T-helper 2 cell treated with Interferon-gamma antibody and Interleukin-4, amounts not matched to agents 5 μg/mL and 100 μg/mL, for 36 hours (primary cell): ENCODE results near the gene ZNF829.
A peak's percentile ranks its signal among the peaks of the same experiment; 100 is the strongest.

ENCODE experiments used
- DNase-seq: peaks from one replicate; pipeline ENCODE4 v3.0.0; 2021; ENCODE audit warnings: low spot score
- H3K27ac Mint-ChIP-seq: one replicate; pipeline ENCODE4 v1.8.0; 2021; ENCODE audit warnings: mild to moderate bottlenecking, mixed read lengths
- H3K27me3 Mint-ChIP-seq: one replicate; pipeline ENCODE4 v1.8.0; 2021; ENCODE audit warnings: low read depth, mixed read lengths
- H3K36me3 Mint-ChIP-seq: one replicate; pipeline ENCODE4 v1.8.0; 2021; ENCODE audit warnings: low read depth, mixed read lengths
- H3K4me1 Mint-ChIP-seq: one replicate; pipeline ENCODE4 v1.8.0; 2021; ENCODE audit warnings: low read depth, mixed read lengths
- H3K4me3 Mint-ChIP-seq: one replicate; pipeline ENCODE4 v1.8.0; 2022; ENCODE audit warnings: mild to moderate bottlenecking, moderate library complexity, mixed read lengths
- H3K9me3 Mint-ChIP-seq: one replicate; pipeline ENCODE4 v1.8.0; 2021; ENCODE audit warnings: mixed read lengths

ZNF829 gene

GRCh38 chr19:36915992-36916830 is at the start of gene ZNF829, which contains the start of gene ZNF568:
TSS of gene ZNF829 (minus strand) at chr19:36916291. CDS start at chr19:36915167, 1,124 bp downstream.
TSS of gene ZNF568 (plus strand) at chr19:36916332. CDS start at chr19:36922771, 6,439 bp downstream.
- H3K27ac Mint-ChIP-seq: peak within 1 kb of the TSS; percentile 94
- peaks cover 64% of the 10 kb centered on the region for H3K36me3 Mint-ChIP-seq
- H3K27me3 Mint-ChIP-seq: no peaks in the 10 kb centered on the region
- peaks cover 24% of the 10 kb centered on the region for H3K4me1 Mint-ChIP-seq
- H3K4me3 Mint-ChIP-seq: peak within 1 kb of the TSS; percentile 89
- DNase-seq: peak; percentile 91
- peaks cover 45% of the 10 kb centered on the region for H3K9me3 Mint-ChIP-seq

- H3K4me3 Mint-ChIP-seq: no peak overlapping the region
- DNase-seq: no peak
- H3K27ac Mint-ChIP-seq: no peak overlapping the region
- H3K36me3 Mint-ChIP-seq: no peaks in the 10 kb centered on the region
- H3K4me1 Mint-ChIP-seq: no peaks in the 10 kb centered on the region
- H3K9me3 Mint-ChIP-seq: peaks cover 55% of the 10 kb centered on the region
- H3K27me3 Mint-ChIP-seq: no peaks in the 10 kb centered on the region
Observed at GRCh38 chr19:36963280-36963679, 47.2 kb upstream of the ZNF829 start.

DNA sequence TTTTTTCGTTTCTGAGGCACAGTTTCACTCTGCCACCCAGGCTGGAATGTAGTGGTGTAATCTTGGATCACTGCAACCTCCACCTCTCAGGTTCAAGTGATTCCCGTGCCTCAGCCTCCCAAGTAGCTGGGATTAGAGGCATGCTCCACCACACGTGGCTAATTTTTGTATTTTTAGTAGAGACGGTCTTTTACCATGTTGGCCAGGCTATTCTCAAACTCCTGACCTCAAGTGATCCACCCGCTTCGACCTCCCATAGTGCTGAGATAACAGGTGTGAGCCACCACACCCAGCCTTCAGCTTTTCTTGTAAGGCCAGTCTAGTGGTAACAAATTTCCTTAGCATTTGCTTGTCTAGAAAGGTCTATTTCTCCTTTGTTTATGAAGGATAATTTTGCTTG is 46.3 kb upstream of the ZNF829 start:
- H3K27me3 Mint-ChIP-seq: no peaks in the 10 kb centered on the region
- H3K36me3 Mint-ChIP-seq: no peaks in the 10 kb centered on the region
- no peak overlapping the region for H3K27ac Mint-ChIP-seq
- H3K9me3 Mint-ChIP-seq: peaks cover 60% of the 10 kb centered on the region
- H3K4me1 Mint-ChIP-seq: no peaks in the 10 kb centered on the region
- DNase-seq: no peak
- no peak overlapping the region for H3K4me3 Mint-ChIP-seq

DNA sequence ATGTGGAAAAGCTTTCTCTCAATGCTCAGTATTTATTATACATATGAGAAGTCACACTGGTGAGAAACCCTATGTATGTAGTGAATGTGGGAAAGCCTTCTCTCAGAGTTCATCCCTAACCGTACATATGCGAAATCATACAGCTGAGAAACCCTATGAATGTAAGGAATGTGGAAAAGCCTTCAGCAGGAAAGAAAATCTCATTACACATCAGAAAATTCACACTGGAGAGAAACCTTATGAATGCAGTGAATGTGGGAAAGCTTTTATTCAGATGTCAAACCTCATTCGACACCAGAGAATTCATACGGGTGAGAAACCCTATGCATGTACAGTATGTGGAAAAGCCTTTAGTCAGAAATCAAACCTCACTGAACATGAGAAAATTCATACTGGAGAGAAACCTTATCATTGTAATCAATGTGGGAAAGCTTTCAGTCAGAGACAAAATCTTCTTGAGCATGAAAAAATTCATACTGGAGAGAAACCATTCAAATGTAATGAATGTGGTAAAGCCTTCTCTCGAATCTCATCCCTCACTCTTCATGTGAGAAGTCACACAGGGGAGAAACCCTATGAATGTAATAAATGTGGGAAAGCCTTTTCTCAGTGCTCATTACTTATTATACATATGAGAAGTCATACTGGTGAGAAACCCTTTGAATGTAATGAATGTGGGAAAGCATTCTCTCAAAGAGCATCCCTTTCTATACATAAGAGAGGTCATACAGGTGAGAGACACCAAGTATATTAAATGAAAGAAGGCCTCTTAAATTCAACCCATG is 34.4 kb upstream of the ZNF829 start:
- Mint-ChIP-seq H3K9me3 (peaks cover 53% of the 10 kb centered on the region), H3K36me3 (peaks cover 34% of the 10 kb centered on the region), H3K4me1 (no peaks in the 10 kb centered on the region), H3K27ac (no peak overlapping the region), H3K27me3 (no peaks in the 10 kb centered on the region), H3K4me3 (no peak overlapping the region)
- DNase-seq: no peak

DNA sequence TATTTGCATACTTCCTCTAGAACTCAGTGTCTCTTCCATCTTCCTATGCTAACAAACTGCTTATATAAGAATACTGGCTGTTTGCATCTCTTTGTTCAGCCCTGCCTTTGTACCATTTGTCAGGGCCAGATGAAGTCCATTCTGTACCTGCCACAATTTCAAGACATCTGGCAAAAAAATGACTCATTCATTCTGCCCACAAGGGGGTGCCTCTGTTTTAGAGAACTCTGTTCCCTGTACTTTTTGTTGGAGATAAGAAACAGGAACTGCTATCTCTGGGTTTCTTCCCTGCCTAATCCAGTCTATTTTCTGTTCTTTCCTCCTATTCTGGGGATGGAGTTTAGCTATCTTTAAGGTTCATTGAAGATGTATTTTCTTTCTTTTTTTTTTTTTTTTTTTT is 23.1 kb upstream of the ZNF829 start:
- H3K9me3 Mint-ChIP-seq: peaks cover 70% of the 10 kb centered on the region
- no peak overlapping the region for H3K4me3 Mint-ChIP-seq
- no peak overlapping the region for H3K27ac Mint-ChIP-seq
- DNase-seq: no peak
- no peaks in the 10 kb centered on the region for H3K4me1 Mint-ChIP-seq
- peaks cover 48% of the 10 kb centered on the region for H3K36me3 Mint-ChIP-seq
- no peaks in the 10 kb centered on the region for H3K27me3 Mint-ChIP-seq

- H3K36me3 Mint-ChIP-seq: peaks cover 26% of the 10 kb centered on the region
Observed at GRCh38 chr19:36931684-36932083, 15.6 kb upstream of the ZNF829 start.

DNA sequence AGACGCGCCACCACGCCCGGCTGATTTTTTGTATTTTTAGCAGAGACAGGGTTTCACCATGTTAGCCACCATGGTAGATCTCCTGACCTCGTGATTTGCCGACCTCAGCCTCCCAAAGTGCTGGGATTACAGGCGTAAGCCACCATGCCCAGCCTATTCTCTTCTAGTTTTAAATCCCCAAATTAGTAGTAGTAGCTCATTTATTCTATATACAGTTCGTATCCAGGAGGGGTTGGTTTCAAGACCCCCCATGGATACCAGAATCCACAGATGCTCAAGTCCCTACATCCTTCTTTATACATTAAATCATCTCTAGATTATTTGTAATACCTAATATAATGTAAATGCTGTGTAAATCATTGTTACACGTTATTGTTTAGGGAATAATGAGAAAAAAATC is 2.0 kb upstream of the ZNF829 start:
- Mint-ChIP-seq H3K27ac (no peak overlapping the region), H3K4me3 (peak overlapping the region; percentile 16)

More at GRCh38 chr19:36931684-36932083, 15.6 kb upstream of the ZNF829 start:
- Mint-ChIP-seq H3K4me3 (no peak overlapping the region), H3K27me3 (no peaks in the 10 kb centered on the region), H3K4me1 (no peaks in the 10 kb centered on the region), H3K27ac (no peak overlapping the region), H3K9me3 (peaks cover 51% of the 10 kb centered on the region)
- no peak for DNase-seq

DNA sequence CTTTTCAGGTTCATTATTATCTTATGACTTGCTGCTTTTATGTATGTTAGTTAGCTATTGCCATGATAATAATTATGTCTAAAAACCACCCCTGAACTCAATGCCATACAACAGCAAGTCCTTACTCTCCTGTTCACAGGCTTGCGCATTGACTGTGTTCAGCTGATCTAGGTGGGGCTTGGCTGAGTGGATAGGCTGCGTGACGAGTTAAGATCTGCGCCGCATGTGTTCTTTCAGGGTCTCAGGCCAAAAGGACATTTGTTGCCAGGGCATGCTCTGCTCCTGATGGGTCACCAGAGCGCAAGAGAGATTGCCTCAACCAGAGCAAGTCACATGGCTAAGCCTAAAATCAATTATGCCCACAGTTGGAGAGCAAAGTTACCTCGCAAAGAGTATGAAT is 900 bp upstream of the ZNF829 start:
- Mint-ChIP-seq H3K36me3 (peaks cover 63% of the 10 kb centered on the region), H3K9me3 (peaks cover 44% of the 10 kb centered on the region), H3K27me3 (no peaks in the 10 kb centered on the region), H3K4me3 (peak overlapping the region; percentile 89), H3K4me1 (peaks cover 24% of the 10 kb centered on the region), H3K27ac (peak overlapping the region; percentile 94)
- no peak for DNase-seq

More for the DNA sequence above, 2.0 kb upstream of the ZNF829 start:
- Mint-ChIP-seq H3K36me3 (peaks cover 61% of the 10 kb centered on the region), H3K27me3 (no peaks in the 10 kb centered on the region), H3K9me3 (peaks cover 46% of the 10 kb centered on the region), H3K4me1 (peaks cover 24% of the 10 kb centered on the region)
- DNase-seq: no peak

GRCh38 chr19:36898422-36898821 is 17.7 kb downstream of the ZNF829 start:
- H3K27me3 Mint-ChIP-seq: no peaks in the 10 kb centered on the region

GRCh38 chr19:36894849-36895383 is 21.2 kb downstream of the ZNF829 start:
- Mint-ChIP-seq H3K4me1 (no peaks in the 10 kb centered on the region), H3K27ac (no peak overlapping the region), H3K36me3 (peaks cover 78% of the 10 kb centered on the region), H3K9me3 (peaks cover 77% of the 10 kb centered on the region), H3K27me3 (no peaks in the 10 kb centered on the region), H3K4me3 (no peak overlapping the region)
- DNase-seq: no peak

More at GRCh38 chr19:36898422-36898821, 17.7 kb downstream of the ZNF829 start:
- no peak overlapping the region for H3K27ac Mint-ChIP-seq
- no peak overlapping the region for H3K4me3 Mint-ChIP-seq
- H3K4me1 Mint-ChIP-seq: no peaks in the 10 kb centered on the region
- peaks cover 70% of the 10 kb centered on the region for H3K9me3 Mint-ChIP-seq
- DNase-seq: no peak
- peaks cover 77% of the 10 kb centered on the region for H3K36me3 Mint-ChIP-seq

GRCh38 chr19:36891768-36892357 is 24.2 kb downstream of the ZNF829 start:
- H3K27ac Mint-ChIP-seq: no peak overlapping the region
- H3K9me3 Mint-ChIP-seq: peaks cover 77% of the 10 kb centered on the region
- H3K27me3 Mint-ChIP-seq: no peaks in the 10 kb centered on the region
- no peak for DNase-seq
- H3K4me1 Mint-ChIP-seq: no peaks in the 10 kb centered on the region
- peaks cover 59% of the 10 kb centered on the region for H3K36me3 Mint-ChIP-seq
- no peak overlapping the region for H3K4me3 Mint-ChIP-seq

DNA sequence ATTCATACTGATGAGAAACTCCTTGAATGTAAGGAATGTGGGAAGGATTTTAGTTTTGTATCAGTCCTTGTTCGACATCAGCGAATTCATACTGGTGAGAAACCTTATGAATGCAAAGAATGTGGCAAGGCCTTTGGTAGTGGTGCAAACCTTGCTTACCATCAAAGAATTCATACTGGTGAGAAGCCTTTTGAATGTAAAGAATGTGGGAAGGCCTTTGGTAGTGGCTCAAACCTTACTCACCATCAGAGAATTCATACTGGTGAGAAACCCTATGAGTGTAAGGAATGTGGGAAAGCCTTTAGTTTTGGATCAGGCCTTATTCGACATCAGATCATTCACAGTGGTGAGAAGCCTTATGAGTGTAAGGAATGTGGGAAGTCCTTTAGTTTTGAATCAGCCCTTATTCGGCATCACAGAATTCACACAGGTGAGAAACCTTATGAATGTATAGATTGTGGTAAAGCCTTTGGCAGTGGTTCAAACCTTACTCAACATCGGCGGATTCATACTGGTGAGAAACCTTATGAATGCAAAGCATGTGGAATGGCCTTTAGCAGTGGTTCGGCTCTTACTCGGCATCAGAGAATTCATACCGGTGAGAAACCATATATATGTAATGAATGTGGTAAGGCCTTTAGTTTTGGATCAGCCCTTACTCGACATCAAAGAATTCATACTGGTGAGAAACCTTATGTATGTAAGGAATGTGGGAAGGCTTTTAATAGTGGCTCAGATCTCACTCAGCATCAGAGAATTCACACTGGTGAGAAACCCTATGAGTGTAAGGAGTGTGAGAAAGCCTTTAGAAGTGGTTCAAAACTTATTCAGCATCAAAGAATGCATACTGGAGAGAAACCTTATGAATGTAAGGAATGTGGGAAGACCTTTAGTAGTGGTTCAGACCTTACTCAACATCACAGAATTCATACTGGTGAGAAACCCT is 38.8 kb downstream of the ZNF829 start:
- no peak overlapping the region for H3K4me3 Mint-ChIP-seq
- no peak for DNase-seq
- peaks cover 43% of the 10 kb centered on the region for H3K36me3 Mint-ChIP-seq
- H3K27me3 Mint-ChIP-seq: no peaks in the 10 kb centered on the region
- peaks cover 61% of the 10 kb centered on the region for H3K9me3 Mint-ChIP-seq
- H3K27ac Mint-ChIP-seq: no peak overlapping the region
- no peaks in the 10 kb centered on the region for H3K4me1 Mint-ChIP-seq

GRCh38 chr19:36851898-36852297 is 64.2 kb downstream of the ZNF829 start:
- no peak overlapping the region for H3K4me3 Mint-ChIP-seq
- no peaks in the 10 kb centered on the region for H3K27me3 Mint-ChIP-seq
- DNase-seq: no peak
- H3K9me3 Mint-ChIP-seq: peaks cover 27% of the 10 kb centered on the region
- H3K27ac Mint-ChIP-seq: no peak overlapping the region
- H3K36me3 Mint-ChIP-seq: peaks cover 46% of the 10 kb centered on the region
- peaks cover 3% of the 10 kb centered on the region for H3K4me1 Mint-ChIP-seq
